Progenitor cell of endocrine pancreas (in vitro differentiated cells): ENCODE measurements around the gene MAP3K21. TPM values are rescaled to one million over a fixed set of nuclear protein-coding genes. Genes with fewer than 3 reads are reported as not detected.

ENCODE experiments used
- DNase-seq: peaks from one replicate; pipeline ENCODE4 v3.0.0; 2021; ENCODE audit warnings: low spot score; ENCODE audit not compliant: unreplicated experiment
- H3K27ac Mint-ChIP-seq: 2 replicates; pipeline ENCODE4 v1.8.0; 2021; ENCODE audit warnings: mild to moderate bottlenecking, moderate library complexity, mixed read lengths
- H3K27me3 Mint-ChIP-seq: 2 replicates; pipeline ENCODE4 v1.8.0; 2021; ENCODE audit warnings: mixed read lengths
- H3K36me3 Mint-ChIP-seq: 2 replicates; pipeline ENCODE4 v1.8.0; 2022; ENCODE audit warnings: mixed read lengths; ENCODE audit not compliant: insufficient read depth
- H3K4me1 Mint-ChIP-seq: 2 replicates; pipeline ENCODE4 v1.8.0; 2021; ENCODE audit warnings: low read depth, mixed read lengths
- H3K4me3 Mint-ChIP-seq: 2 replicates; pipeline ENCODE4 v1.8.0; 2021; ENCODE audit warnings: low read depth, mild to moderate bottlenecking, moderate library complexity, mixed read lengths
- H3K9me3 Mint-ChIP-seq: 2 replicates; pipeline ENCODE4 v1.8.0; 2021; ENCODE audit warnings: low read depth, mixed read lengths
- CTCF ChIP-seq: fragments of 200-600 bp; sonication (generic); IDR thresholded peaks from one replicate; pipeline ENCODE4 v1.5.0; 2021; ENCODE audit warnings: antibody characterized with exemption, mild to moderate bottlenecking; ENCODE audit not compliant: unreplicated experiment
- total RNA-seq: library from RNA; stranded (reverse); gene quantifications from 2 replicates; pipeline ENCODE4 v1.2.1, GENCODE V29; 2021

MAP3K21 gene
- total RNA-seq, 1 donor from 2014 or later: 13.1 TPM

DNA sequence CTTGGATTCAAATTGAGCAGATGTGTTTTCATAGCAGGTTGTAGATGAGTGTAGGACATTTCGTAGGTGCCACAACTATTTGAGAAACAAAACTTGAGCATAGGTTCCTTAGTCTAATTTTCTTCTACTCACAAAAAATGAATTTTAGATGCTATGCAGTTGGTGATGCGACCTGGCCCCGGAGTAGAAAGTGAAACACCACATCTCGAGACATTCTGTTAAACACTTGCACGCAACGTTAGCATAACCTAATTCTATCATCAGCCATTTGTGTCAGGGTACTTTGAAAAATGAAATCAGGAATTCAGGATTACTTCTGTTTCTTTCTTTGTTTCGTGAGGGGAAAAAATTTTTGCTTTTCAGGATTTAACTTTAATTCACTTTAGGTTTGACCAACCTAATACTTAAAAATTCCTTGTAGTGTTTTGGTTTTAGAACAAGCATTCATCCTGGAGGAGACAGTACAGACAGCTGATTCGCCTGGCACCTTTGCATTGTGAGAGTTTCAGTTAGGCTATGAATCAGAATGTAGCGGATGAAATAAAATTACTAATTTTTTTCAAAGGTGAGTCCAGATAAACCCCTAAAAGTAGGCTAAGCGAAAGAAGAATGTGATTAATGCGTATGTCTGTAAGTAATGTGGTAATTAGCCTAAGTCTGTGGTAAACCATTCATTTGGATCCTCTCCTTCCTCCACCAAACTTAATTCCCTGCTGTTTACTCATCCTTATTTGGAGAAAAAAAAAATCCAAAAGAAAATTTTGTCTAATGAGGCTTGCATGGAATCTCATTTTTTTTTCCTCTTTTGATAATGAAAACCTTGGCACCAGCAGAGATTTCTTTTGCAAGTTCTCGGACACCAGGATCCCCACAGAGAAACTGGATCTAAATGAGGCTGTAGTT, 44.9 kb downstream of the MAP3K21 start:
- no peak overlapping the region for H3K27ac Mint-ChIP-seq
- TF ChIP-seq CTCF: no peak
- H3K36me3 Mint-ChIP-seq: peaks cover 8% of the 10 kb centered on the region

GRCh38 chr1:233373226-233373625, 45.7 kb downstream of the MAP3K21 start:
- no peak overlapping the region for H3K4me3 Mint-ChIP-seq
- no peak for DNase-seq
- no peak for TF ChIP-seq CTCF
- no peaks in the 10 kb centered on the region for H3K9me3 Mint-ChIP-seq
- peaks cover 10% of the 10 kb centered on the region for H3K36me3 Mint-ChIP-seq
- H3K27ac Mint-ChIP-seq: no peak overlapping the region
- no peaks in the 10 kb centered on the region for H3K27me3 Mint-ChIP-seq
- peaks cover 7% of the 10 kb centered on the region for H3K4me1 Mint-ChIP-seq

More for the DNA sequence above, 44.9 kb downstream of the MAP3K21 start:
- no peak for DNase-seq
- H3K27me3 Mint-ChIP-seq: no peaks in the 10 kb centered on the region
- H3K4me3 Mint-ChIP-seq: no peak overlapping the region
- no peaks in the 10 kb centered on the region for H3K9me3 Mint-ChIP-seq
- peaks cover 8% of the 10 kb centered on the region for H3K4me1 Mint-ChIP-seq

DNA sequence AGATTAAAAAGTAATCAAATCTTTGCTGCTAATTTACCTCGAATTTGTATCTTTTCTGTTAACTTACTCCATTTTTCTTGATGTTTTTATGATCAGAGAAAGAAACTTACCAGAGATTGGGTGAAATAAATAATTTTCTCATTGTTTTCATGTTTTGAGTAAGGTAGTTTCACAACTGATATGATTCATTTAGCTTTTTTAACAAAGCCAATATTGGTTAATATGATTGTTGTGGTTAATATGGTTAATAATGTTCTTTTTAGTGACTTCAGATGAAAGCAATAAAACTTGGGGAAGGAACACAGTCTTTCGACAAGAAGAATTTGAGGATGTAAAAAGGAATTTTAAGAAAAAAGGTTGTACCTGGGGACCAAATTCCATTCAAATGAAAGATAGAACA, 48.1 kb downstream of the MAP3K21 start:
- Mint-ChIP-seq H3K27ac (no peak overlapping the region), H3K27me3 (no peaks in the 10 kb centered on the region), H3K9me3 (no peaks in the 10 kb centered on the region), H3K4me1 (peaks cover 4% of the 10 kb centered on the region), H3K36me3 (peaks cover 22% of the 10 kb centered on the region), H3K4me3 (no peak overlapping the region)
- no peak for DNase-seq
- TF ChIP-seq CTCF: no peak

- Mint-ChIP-seq H3K27me3 (no peaks in the 10 kb centered on the region), H3K36me3 (peaks cover 27% of the 10 kb centered on the region), H3K9me3 (peaks cover 5% of the 10 kb centered on the region), H3K4me3 (no peak overlapping the region), H3K27ac (no peak overlapping the region), H3K4me1 (no peaks in the 10 kb centered on the region)
- no peak for DNase-seq
- no peak for TF ChIP-seq CTCF
Observed at GRCh38 chr1:233376382-233377110, 49.0 kb downstream of the MAP3K21 start.

- TF ChIP-seq CTCF: no peak
- Mint-ChIP-seq H3K36me3 (peaks cover 44% of the 10 kb centered on the region), H3K4me1 (no peaks in the 10 kb centered on the region), H3K9me3 (peaks cover 17% of the 10 kb centered on the region), H3K27ac (no peak overlapping the region), H3K4me3 (no peak overlapping the region), H3K27me3 (no peaks in the 10 kb centered on the region)
- no peak for DNase-seq
Observed at GRCh38 chr1:233379869-233380438, 52.4 kb downstream of the MAP3K21 start.
